BE2C (cell line): Measurements from ENCODE around the gene SH3RF1.
"Not testable (repeated sequence)": the region's sequence is repeated elsewhere in the genome, so short reads cannot be mapped to it uniquely, and the experiment has no call there.

Experiments used
- DNase-seq: peaks from one replicate; pipeline ENCODE4 v3.0.0-alpha.2; 2020
- H3K27me3 ChIP-seq: fragments of 250-450 bp; sonication (Bioruptor Pico); 2 replicates; pipeline ENCODE4 v1.5.1; 2020; ENCODE audit warnings: mild to moderate bottlenecking
- H3K36me3 ChIP-seq: fragments of 250-450 bp; sonication (Bioruptor Pico); 2 replicates; pipeline ENCODE4 v1.5.1; 2020; ENCODE audit warnings: mild to moderate bottlenecking
- H3K4me1 ChIP-seq: fragments of 250-450 bp; sonication (Bioruptor Pico); 2 replicates; pipeline ENCODE4 v1.5.1; 2020
- H3K4me3 ChIP-seq: 2 replicates; pipeline ENCODE4 v1.5.1; 2011; ENCODE audit warnings: low read depth, low read length
- H3K9me3 ChIP-seq: fragments of 250-450 bp; sonication (Bioruptor Pico); 2 replicates; pipeline ENCODE4 v1.5.1; 2020
- TF ChIP-seq, protein P1 (sequence below): IDR thresholded peaks from 2 replicates; pipeline ENCODE4 v1.5.1; 2012; ENCODE audit warnings: mild to moderate bottlenecking, low read depth, low read length

The SH3RF1 gene

DNA sequence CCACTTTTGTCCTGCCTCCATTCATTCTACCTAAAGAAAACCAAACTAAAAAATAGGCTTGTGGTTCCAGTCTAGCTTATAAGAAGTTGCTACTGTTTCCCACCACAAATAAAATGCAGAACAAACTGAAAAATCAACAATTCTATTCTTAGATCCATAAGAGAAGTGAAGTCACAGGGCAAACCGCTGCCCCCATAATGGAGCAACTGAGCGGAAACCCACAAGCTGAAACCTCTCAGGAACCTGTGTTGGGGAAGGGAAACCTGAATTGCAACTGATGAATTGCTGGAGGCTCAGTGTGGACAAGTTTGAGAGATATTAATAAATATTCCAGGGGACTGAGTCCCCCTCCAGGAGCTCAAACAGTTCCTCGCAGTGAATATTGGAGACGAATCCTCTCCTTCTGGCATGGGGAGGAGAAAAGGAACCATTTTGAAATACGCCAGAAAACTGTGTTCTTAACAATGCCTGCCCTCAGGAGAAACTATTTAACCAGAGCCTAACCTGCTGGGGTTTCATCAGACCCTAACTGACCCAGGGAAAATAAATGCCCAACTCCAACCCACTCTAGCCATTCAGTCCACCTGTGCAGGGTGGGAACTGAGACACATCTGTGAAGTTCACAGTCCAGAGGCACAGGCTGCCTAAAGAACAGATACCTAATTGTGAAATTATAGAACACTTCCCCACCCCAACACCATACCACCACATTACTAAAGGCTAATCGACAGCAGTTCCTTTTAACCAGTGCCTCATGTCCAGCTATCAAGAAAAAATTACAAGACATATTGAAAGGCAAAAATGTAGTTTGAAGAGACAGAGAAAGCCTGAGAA lies 22.8 kb upstream of the SH3RF1 start:
- Histone ChIP-seq H3K36me3 (no peaks in the 10 kb centered on the region), H3K27me3 (no peaks in the 10 kb centered on the region), H3K4me1 (no peaks in the 10 kb centered on the region), H3K4me3 (no peak overlapping the region), H3K9me3 (no peaks in the 10 kb centered on the region)
- TF ChIP-seq, protein P1, sequence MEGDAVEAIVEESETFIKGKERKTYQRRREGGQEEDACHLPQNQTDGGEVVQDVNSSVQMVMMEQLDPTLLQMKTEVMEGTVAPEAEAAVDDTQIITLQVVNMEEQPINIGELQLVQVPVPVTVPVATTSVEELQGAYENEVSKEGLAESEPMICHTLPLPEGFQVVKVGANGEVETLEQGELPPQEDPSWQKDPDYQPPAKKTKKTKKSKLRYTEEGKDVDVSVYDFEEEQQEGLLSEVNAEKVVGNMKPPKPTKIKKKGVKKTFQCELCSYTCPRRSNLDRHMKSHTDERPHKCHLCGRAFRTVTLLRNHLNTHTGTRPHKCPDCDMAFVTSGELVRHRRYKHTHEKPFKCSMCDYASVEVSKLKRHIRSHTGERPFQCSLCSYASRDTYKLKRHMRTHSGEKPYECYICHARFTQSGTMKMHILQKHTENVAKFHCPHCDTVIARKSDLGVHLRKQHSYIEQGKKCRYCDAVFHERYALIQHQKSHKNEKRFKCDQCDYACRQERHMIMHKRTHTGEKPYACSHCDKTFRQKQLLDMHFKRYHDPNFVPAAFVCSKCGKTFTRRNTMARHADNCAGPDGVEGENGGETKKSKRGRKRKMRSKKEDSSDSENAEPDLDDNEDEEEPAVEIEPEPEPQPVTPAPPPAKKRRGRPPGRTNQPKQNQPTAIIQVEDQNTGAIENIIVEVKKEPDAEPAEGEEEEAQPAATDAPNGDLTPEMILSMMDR: no peak
- no peak for DNase-seq

- H3K4me3 ChIP-seq, H3K4me1 ChIP-seq, H3K27me3 ChIP-seq, H3K36me3 ChIP-seq, H3K9me3 ChIP-seq, DNase-seq: not testable (repeated sequence)
Measured at GRCh38 chr4:169287983-169288382, 17.2 kb upstream of the SH3RF1 start.

DNA sequence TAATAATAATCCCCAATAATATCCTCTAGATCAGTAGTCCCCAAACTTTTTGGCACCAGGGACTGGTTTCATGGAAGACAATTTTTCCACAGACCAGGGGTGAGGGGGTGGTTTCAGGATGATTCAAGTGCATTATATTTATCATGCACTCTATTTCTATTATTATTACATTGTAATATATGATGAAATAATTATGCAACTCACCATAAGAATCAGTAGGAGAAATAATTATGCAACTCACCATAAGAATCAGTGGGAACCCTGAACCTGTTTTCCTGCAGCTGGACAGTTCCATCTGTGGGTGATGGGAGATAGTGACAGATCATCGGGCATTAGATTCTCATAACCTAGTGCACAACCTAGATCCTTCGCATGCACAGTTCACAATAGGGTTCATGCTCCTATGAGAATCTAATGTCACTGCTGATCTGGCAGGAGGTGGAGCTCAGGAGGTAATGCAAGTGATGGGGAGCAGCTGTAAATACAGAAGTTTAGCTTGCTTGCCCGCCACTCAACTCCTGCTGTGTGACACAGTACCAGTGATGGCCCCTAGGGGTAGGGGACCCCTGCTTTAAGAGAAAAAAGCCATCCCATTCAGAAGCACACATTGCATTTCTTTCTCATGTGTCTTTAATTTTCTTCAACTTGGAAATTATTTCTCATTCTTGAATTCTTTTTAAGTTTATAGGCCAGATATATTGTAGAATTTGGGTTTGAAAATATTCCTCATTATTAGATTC lies 16.0 kb upstream of the SH3RF1 start:
- Histone ChIP-seq H3K36me3 (no peaks in the 10 kb centered on the region), H3K9me3 (no peaks in the 10 kb centered on the region), H3K27me3 (no peaks in the 10 kb centered on the region), H3K4me3 (no peak overlapping the region), H3K4me1 (no peaks in the 10 kb centered on the region)
- TF ChIP-seq, protein P1: peak; percentile 54
- peak; percentile 18 for DNase-seq

DNA sequence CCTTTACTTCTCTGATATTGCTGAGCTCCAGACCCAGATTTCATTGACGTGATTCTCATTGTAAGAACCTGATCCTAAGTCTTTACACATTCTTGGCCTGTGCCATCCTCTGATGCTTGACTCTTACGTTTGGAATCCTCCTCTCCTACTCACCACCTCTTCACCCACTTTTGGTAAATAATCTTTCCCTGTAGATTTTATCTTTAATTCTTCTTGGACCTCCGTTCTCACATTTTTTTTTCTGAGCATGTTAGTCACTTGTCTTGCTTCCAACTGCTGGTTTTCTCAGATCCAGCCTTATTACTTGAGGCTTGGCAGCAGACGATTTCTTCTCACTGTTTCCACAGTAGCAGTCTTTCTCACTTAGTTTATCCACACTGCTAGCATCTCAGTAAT lies 12.4 kb upstream of the SH3RF1 start:
- DNase-seq: no peak
- Histone ChIP-seq H3K4me3 (no peak overlapping the region), H3K36me3 (no peaks in the 10 kb centered on the region), H3K27me3 (no peaks in the 10 kb centered on the region), H3K9me3 (no peaks in the 10 kb centered on the region), H3K4me1 (no peaks in the 10 kb centered on the region)
- TF ChIP-seq, protein P1: no peak

DNA sequence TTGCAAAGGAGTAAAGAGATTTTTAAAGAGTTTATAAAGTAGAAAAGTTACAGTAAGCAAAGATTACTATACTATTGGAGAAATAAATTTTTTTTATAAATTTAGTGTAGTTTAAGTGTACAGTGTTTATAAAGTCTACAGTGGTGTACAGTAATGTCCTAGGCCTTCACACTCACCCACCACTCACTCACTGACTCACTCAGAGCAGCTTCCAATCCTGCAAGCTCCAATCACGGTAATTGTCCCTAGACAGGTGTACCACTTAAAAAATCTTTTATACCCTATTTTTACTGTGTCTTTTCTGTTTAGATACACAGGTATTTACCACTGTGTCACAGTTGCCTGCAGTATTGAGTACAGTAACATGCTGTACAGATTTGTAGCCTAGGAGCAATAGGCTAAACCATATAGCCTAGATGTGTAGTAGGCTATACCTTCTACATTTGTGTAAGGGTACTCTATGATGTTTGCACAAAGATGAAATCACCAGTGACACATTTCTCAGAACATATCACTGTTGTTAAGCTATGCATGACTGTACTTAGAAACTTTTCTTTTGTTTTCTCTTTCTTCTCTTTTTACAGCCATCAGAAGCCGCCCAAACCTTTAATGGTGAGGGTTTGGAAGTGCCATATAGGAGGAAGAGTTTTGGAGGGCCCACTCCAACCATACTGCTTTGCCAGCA lies 11.8 kb upstream of the SH3RF1 start:
- no peak overlapping the region for H3K4me3 ChIP-seq

DNA sequence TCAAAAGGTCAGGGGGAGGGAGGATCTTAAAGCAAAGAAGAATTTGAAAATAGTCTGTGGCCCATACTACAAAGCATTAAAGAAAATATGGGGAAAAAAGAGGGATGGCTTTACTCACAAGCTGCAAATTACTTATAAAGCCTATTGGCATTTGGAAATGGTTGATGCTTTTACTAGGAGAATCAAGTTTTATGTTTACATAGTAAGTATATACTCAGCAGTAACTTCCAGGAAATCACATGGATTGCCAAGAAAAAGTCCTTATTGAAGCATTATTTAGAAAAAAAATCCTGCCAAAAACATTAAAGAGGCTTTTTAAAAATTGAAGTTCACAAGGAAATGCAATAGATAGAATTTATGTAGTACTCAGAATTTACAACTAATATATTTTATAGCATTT lies 8.4 kb upstream of the SH3RF1 start:
- peaks cover 5% of the 10 kb centered on the region; the same call in 1 of the 2 replicates for H3K4me1 ChIP-seq
- H3K27me3 ChIP-seq: no peaks in the 10 kb centered on the region
- H3K9me3 ChIP-seq: no peaks in the 10 kb centered on the region
- no peaks in the 10 kb centered on the region for H3K36me3 ChIP-seq
- H3K4me3 ChIP-seq: no peak overlapping the region
- no peak for DNase-seq
- TF ChIP-seq, protein P1: no peak

More for the DNA sequence above, 11.8 kb upstream of the SH3RF1 start:
- TF ChIP-seq, protein P1: no peak
- Histone ChIP-seq H3K36me3 (no peaks in the 10 kb centered on the region), H3K9me3 (no peaks in the 10 kb centered on the region), H3K4me1 (no peaks in the 10 kb centered on the region), H3K27me3 (no peaks in the 10 kb centered on the region)
- no peak for DNase-seq
